Fibroblast of skin of left biceps (primary cell): ENCODE results near the gene MAP2K2.
A peak's percentile ranks its signal among the peaks of the same experiment; 100 is the strongest.

Experiments used
- DNase-seq, 2 experiments: peaks; one replicate each; pipeline ENCODE4 v3.0.0-alpha.2; 2013; ENCODE audit warnings: low read depth in 2 of 2

Gene MAP2K2

DNA sequence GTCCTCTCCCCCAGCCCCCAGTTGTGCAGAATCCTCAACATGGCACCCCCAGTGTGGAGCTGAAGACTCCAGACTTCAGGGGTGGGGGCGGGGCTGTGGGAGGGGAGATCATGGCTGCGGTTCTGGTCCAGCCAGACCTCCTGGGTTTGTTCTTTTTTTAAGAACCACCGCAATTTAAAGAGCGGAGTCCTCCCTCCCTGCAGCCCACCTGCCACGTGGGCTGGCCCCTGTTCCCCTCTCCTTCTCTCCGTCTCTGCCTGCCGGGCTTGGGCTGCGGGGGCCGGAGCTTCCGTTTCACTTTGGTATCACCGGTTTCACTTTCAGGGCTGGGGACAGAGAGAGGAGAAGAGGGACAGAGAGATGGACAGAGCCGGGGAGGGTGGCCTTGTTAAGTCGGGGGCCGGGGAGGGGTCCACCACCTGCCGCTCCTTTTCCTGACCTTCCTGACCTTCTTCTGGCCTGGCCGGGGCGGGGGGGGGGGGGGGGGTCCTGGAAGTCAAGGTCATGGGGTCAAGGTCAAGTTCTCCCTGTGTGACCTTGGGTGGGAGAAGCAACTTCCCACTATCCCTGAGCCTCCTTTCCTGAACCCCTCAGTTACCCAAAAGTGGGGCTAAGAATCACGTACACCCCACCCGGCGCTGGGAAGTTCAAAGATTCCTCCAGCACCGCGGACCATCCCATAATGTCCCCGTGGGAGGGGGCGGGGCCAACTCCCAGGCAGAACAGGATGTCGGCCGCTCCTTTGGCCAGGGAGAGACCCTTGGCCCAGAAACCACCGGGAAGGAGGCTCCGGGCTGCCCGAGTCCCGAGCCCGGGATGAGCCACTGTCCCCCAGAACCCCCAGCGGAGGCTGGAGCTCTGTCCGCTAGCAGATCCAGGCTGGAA lies 45.9 kb downstream of the MAP2K2 start:
- no peak for DNase-seq

DNA sequence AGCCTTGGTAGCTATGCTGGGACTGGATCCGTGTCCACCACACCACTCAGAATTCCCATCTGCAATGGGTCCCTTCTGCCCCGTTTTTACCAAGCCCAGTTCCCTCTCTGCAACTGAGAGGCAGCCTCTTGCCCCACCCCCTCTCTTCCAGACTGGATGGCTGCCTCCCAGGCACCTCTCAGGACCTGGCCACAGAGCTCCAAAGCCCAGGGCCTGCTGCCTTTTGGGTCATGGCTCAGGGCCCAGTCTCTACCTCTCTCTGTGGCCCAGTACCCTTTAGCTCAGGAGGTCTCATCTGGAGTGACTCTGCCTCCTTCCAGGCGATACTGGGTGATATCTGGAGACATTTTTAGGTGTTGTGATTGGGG lies 46.9 kb downstream of the MAP2K2 start:
- DNase-seq = no peak

DNA sequence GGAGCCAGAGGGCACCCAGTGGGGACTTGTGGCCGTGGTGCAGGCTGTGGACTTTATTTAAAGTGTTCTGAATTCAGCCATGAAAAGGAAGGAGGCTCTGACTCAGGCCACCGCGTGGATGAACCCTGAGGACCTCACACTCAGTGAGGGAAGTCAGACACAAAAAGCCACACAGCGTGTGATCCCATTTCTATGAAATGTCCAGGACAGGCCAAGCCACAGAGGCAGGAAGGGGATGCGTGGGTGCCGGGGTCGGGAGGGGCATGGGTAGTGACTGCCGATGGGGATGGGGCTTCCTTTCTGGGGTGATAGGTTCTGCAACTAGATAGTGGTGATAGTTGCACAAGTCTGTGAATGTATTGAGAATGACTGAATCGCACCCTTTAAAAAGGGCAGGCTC lies 48.5 kb downstream of the MAP2K2 start:
- no peak for DNase-seq

DNA sequence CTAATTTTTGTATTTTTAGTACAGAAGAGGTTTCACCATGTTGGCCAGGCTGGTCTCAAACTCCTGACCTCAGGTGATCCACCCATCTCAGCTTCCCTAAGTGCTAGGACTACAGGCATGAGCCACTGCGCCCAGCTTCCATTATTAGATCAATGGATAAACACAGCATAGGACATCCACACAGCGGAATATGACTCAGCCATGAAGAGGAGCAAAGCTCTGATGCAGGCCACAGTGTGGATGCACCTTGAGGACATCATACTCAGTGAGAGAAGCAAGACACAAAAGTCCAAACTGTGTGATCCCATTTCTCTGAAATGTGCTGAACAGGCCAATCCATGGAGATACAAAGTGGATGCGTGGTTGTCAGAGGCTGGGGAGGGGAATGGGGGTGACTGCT lies 52.3 kb downstream of the MAP2K2 start:
- no peak for DNase-seq

DNA sequence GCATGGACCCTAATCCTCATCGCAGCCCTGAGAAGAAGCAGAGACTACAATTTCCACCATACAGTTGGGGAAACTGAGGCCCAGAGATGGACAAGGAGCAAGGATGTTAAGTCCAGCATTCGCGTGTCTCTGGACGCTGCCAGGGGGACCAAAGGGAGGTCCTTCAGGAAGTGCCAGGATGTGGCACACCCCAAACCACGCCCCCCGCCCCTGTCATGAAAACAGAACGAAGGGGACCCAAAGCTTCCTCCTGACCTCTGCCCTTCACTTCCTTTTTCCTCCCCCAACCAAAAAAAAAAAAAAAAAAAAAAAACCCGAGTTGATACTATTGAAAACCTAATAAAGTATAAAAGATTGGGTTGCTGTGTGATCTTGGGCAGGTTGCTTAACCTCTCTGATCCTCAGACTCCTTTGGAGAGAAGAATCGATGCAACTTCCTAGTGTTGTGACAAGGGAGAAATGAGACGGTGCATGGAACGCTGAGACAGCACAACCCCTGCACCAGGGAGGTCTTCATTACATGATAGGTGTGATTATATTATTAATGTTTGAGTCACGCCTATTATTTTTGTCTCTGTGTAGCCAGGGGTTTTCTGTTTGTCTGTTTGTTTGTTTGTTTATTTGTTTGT lies 54.5 kb downstream of the MAP2K2 start:
- DNase-seq = no peak

DNA sequence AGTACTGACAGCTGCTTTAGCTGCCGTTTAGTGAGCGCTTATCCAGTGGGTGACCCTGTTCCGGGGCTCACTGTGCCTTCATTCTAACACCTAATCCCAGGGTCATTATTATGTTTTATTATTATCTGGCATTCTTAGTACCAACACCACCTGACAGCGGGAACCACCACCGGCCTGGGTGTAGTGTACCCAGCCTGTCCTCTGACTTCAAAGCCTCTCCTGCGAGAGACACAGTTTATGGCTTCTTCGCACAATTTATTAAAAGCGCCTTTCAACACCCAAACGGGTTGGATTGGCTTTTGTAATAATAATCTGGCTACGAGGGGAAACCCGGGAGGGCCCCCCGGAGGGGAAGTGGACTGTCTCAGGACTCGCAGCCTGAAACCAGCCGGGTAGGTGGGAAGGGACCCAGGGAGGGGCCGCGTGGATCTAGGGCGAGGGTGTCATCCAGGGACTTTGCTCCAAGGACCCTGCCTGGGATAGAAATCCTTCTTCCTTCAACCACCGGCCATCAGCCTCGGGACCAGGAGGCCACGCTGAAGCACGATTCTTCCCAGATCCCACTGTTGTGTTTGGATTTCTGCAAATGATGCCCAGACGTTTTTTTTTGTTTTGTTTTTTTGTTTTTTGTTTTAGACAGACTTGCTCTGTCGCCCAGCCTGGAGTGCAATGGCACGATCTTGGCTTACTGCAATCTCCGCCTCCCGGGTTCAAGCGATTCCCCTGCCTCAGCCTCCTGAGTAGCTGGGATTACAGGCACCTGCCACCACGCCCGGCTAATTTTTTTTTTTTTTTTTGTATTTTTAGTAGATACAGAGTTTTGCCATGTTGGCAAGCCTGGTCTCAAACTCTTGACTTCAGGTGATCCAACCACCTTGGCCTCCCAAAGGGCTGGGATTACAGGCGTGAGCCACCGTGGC lies 55.6 kb downstream of the MAP2K2 start:
- DNase-seq = no peak

DNA sequence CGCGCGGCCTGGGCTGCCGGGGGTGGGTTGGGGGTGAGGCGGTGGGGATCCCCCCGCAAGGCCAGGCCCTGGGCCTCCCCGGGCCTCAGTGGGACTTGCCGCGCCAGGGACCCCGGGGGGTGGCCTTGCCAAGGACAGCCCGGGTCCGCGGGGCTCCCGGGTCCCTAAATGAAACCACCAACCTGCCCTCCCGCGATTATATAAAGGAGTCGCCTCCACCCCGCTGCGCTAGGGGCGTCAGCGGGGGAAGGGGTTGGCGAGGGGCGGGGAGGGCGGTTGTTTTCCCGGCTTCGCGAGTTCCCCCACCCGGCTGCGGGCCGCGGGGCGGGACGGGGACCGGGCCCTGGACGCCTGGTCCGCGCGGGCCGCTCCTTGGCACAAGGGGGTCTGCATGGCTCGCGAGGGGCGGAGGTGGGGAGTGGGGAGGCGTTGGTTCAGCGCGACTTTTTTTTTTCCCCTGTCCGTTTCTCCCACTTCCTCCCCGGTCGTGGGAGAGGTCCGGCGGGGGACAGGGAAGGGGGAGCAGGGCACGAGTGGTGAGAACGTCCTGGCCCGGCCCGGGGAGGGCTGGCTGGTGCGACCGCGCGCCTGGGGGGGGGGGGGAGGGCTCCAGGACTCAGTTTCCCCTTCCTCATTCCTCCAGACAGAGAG lies 56.4 kb downstream of the MAP2K2 start:
- DNase-seq = no peak

DNA sequence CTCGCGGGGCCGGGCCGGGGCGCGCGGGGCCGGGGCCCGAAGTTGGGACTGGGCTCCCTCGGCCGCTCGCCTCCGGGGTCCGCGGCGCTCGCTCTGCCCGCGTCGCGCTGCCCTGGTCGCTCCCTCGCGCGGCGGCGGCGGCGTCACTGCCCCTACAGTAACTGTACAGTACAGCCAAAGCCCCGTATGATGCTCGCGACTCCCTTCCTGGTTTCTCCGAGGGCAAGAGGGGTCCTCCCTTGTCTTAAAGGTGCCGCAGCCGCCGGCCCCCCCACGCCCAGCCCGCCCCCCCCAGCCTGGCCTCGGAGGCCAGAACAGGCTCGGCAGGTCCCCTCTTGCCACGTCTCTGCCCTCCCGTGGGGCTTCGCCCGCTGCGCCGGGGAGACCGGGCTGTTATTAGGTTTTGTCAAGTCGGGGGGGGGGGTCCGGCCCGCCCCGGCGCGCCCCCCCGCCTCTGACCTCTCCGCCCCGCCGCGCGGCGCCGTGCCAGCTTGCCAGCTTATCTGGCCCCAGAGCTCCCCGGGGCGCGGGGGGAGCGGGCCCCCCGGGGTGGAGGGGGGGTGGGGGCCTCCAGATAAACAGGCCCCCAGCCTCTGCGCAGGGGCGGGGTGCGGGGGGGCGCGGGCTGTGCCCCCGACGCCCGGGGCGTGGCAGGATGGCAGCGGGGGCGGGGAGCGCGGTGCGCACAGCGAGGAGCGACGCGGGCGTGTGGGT lies 57.1 kb downstream of the MAP2K2 start, which contains the start of gene ZBTB7A:
TSS of gene ZBTB7A (minus strand) at position 218 of the 714 bp plus-strand sequence. CDS start 11,667 bp downstream, outside the sequence.
- DNase-seq = peak; percentile 20 to 25

DNA sequence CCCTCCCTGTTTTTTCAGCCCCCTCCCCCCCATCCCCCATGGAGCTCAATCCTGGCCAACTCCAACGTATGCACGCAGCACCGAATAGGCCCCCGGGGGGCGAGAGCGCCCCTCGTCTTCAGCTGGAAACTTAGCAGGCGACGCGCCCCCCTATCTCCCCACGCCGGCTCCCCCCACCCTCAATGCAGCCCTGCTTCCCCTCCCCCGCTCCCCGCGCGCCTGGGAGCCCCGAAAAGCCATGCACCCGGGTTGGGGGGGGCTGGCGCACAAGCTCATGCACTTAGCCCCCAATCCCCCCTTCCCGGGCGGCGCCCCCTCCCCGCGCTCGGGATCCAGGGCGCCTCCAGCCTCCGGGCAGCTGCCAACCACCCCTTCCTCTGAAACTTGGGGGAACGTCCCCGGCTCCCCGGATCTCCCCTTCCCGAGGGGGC lies 57.7 kb downstream of the MAP2K2 start:
- DNase-seq = no peak

DNA sequence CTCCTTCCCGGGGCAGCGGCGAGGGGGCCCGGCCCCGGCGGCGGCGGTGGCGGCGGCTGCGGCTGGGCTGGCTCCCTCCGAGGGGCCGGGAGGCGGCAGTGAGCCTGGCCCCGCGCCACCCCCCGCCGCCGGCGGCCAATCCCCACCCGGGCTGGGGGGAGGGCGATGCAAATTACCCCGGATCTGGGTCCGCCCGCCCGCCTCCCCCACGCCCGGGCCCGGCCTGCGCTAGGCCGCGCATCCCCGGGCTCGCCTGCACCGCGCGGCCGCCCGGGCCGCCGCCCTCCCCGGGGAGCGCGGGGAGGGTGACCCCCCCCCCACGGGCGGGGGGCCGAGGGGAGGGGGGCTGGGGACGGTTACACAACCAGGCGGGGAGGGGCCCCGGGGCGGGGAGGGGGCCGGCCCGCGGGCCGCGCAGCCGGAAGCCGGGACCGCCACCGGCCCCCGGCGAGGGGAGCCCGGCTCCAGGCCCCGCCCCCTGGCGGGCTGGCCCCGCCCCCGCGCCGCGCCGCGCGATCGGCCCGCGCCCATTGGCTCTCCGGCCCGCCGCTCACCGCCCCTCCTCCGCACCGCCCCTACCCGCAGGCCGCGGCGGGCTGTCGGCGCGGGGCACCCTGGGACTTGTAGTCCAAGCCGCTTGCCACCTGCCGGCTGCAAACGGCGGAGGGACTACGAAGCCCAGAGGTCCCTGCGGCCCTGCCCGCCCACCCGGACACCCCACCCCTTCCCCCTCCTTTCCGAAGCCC lies 58.3 kb downstream of the MAP2K2 start:
- peak; percentile 95 to 96 for DNase-seq

DNA sequence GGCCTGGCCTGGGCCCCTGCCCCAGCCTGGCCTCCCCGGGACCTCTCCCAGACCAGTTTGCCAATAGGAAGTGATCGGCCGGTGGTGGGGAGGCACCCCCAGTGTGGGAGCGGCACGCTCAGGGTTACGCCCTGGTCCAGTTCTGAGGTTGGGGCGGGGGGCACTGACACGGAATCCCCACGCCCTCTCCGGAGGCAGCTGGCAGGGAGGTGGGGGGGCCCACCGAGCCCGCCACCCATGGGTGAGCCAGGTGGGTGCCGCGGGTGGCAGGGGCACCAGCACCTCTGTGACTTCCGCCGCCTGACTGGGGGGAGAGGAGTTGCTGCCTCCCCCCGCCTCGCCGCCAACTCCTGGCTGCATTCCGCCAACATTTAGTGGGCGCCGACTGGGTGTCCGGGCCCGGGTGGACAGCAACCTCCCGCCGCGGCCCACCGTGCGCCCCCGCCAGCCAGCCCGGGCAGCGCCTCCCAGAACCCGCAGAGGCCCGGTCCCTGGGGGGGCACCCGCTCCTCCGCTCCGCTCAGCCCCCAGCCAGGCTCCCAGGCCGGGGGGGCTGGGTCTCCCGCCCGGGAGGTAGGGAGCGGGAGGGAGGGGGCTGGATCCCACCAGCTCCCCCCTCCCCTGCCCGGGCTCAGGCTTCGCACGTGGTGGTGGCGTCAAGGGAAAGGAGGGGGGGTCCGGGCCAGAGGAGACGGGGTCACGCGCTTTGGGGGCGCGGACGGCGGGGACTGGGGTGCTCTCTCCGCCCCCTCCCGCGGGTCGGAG lies 59.2 kb downstream of the MAP2K2 start:
- DNase-seq = no peak

DNA sequence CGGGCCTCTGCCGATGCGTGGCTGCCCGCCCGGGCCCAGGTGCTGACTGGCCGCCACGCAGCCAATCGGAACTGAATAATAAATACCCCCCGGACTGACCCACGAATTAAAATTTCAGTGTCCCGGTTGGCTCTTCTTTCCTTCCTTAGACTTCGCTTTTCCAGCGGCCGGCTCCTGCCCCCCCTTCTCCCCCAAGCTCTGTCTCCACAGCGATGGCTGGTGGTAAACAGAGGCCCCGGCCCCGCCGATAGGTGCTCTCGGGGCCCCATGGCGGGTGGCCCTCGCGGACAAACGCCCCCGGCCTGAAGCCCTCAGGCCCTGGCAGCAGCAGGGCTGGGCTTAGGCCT lies 59.8 kb downstream of the MAP2K2 start:
- no peak for DNase-seq

DNA sequence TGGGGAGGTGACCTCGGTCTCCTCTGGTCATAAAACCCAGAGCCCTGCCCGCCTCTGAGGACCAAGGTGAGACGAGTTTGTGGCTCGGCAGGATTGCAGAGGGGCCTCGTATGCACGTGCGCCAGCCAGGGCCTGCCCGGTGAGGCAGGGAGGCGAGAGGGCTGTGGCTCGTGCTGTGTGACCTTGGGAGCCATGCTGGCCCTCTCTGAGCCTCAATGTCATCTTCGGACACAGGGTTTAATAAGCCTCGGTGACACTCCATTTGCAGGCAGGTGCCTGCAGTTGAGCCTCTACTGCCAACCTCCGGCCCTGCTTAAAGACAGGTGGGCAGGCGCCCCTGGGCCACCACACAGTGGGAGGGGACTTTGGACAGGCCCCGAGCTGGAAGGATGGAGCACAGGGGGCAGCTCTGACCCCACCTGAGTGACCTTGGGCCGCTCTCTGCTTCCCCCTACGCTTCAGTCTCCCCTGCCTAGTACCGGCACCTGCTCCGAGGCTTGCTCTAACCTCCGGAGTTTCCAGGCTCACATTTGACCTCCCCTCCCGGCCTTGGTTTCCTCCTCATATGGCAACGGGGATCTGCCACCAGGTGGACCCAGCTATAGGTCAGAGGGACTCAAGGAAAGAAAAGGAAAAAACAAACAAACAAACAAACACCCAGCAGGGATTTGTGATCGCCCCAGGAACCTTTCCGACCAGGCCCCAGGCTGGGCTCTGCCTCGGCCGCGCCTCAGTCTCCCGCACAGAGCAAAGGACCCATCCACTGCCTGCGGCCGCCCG lies 60.4 kb downstream of the MAP2K2 start:
- no peak for DNase-seq

DNA sequence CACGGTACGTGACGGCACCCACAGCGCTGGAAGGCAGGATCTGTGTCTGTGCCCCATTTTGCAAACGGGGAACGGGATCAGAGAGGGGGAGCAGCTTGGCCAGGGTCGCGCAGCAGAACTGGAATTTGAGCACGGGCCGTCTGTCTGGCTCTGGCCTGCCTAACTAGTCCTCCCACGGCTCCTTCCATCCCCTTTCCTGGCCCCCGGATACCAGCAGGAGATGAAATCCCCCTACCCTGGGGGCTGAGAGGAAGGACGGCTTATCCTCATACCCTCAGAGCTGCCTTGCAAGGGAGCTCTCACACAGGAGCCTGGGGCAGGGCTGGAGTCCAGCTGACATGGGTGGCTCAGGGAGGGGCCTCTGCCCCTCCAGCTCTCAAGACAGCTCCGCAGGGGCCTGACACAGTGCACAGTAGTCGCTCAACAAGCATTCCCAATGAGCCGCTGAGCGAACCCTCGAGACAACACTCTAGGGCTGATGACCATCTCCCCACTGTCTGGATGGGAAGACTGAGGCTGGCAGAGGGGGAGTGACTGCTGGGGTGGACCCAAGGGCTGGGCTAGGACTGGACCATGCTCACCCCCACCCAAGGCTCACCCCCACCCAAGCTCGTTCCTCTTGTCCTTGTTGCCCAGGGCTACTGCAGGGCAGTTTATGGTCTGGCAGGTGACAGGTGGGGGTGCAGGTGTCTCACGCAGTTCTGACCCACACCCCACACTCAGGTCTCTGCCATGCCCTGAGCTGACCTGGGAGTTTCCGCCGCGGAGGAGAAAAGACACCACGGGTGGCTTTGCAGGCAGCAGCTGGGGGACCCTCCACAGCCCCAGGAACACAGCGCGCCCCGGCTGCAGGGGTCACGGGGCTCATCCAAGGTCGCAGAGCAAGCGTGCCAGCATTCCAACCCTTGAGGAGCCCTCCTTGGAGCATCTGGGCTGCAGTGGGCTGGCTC lies 61.2 kb downstream of the MAP2K2 start:
- DNase-seq = no peak

DNA sequence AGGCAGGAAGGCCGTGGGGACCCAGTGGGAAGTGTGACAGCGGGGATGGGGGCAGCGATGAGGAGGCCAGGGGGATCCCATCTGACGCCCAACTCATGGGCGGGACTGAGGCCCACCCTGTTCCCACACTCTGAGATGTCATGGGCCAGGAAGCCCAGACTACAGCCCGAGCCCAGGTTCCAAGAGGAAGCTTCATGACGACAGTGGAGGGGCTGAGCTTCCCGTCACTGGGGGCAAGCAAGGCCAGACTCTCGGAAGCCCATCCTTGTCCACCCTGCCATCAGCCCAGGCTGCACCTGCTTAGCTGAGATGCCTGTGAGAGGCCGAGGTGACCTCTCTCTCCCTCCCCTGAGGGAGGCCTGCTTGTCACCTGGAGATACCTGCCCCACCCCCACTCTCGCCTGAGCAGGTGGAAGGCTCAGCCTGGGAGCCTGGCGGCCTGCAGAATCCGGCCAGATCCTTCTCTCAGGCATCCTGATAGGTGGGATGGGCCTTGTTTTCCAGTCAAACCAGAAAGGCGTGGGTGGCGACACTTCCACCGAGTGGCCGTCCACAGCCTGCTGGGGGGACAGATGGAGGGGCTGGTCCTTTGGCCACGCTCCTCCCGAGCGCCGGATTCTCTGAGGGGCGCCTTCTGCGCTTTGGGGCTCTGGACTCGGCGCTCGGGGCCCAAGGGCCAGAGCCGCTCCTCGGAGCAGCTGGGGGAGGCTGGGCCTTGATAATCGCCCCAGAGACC lies 62.1 kb downstream of the MAP2K2 start:
- no peak for DNase-seq

DNA sequence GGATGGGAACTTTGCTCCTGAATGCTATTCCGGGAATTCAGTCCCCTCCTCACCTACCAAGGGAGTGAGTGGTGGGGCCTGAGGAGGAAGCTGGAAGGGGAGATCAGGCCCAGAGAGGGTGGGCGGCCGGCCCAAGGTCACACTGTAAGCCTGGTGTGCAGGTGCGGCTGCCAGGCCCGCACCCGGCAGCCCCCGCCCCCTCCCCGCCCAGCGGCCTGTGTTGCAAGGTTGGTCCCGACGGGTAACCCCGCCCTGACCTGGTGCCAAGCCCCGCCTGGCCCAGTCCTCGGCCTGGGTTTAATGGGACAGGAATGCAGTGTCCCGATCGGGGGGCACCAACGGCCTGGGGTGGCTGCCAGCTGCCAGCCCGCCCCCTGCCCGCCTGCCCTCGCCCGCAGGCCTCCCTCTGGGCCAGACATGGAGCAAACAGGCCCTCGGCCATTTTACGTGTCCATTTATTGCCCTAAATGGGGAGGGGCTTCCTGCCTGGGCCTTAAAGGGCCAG lies 62.7 kb downstream of the MAP2K2 start:
- DNase-seq = no peak
